HG03103 (cell line): ENCODE measurements around the gene NOPCHAP1.
A peak's percentile ranks its signal among the peaks of the same experiment; 100 is the strongest.
"Not testable (repeated sequence)": the region's sequence is repeated elsewhere in the genome, so short reads cannot be mapped to it uniquely, and the experiment has no call there.

Experiments
- ATAC-seq: cut with Tn5 transposase; IDR thresholded peaks from one replicate; pipeline ENCODE4 v1.9.1; 2021; ENCODE audit warnings: low read depth; ENCODE audit not compliant: unreplicated experiment

The NOPCHAP1 gene

GRCh38 chr12:104964167-104964855 is 21.8 kb upstream of the NOPCHAP1 start:
- no peak for ATAC-seq

- no peak for ATAC-seq
Observed at GRCh38 chr12:104964856-104965205, 21.3 kb upstream of the NOPCHAP1 start.

- no peak for ATAC-seq
Observed at GRCh38 chr12:104966677-104967076, 19.4 kb upstream of the NOPCHAP1 start.

GRCh38 chr12:104969343-104969742 is 16.8 kb upstream of the NOPCHAP1 start:
- no peak for ATAC-seq

DNA sequence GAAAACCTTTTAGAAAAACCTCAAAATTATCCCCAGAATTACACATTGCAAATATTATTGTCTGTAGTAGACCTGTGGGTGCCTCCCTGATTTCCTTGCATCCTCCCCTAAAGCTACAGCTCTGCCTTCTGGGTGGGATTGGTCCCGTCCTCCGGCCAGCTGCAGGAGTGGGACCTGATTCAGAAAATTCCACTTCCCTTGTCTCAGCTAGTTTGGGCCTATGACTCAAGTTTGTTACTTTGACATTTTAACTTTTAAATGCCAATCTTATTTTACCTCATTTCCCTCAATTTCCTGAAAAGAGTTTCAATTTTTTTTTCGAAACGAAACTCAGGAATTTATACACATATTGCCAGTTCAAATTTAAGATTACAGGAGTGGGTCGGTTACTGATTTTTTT is 14.8 kb upstream of the NOPCHAP1 start:
- no peak for ATAC-seq

GRCh38 chr12:104973250-104973649 is 12.9 kb upstream of the NOPCHAP1 start:
- ATAC-seq = no peak

- peak; percentile 99 for ATAC-seq
Observed at GRCh38 chr12:104974626-104975290, 11.4 kb upstream of the NOPCHAP1 start.

DNA sequence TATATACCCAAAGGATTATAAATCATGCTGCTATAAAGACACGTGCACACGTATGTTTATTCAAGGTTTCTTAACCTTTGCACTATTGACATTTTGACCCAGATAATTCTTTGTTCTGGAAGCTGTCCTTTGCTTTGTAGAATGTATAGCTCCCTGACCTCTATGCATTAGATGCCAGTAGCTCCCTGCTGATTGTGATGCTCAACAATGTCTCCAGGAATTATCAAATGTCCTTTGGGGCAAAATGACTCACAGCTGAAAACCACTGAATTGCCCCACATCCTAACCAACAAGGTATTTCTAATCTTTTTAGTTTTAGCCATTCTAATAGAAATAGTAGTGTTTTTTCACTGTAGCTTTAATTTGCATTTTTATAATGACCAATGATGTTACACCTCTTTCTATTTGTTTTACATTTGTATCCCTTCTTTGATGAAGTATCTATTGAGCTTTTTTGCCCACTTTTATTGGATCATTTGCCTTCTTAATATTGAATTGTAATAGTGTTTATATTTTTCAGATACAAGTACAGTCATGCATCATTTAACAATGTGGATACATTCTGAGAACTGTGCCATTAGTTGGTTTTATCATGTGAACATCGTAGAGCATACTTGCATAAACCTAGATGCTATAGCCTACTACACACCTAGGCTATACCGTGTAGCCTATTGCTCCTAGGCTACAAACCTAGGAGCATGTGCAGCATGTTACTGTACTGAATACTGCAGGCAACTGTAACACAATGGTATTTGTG is 10.4 kb upstream of the NOPCHAP1 start:
- ATAC-seq = no peak

DNA sequence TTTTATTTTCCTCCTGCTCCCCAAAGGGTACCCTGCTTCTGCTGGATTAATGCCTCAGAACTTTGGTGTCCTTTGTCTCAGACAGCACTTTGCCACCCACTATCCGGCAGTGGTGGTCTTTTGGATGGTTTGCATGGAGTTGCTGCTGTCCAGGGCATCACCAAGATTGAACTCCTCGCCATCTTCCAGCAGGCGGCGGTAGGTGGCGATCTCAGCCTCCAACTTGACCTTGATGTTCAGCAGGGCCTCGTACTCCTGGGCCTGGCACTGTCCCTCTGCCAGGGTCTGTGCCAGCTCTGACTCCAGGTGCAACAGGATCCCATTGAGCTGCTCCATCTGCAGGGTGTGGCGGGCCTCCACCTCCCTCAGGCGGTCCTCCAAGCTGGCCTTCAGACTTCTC is 9.4 kb upstream of the NOPCHAP1 start:
- no peak for ATAC-seq

GRCh38 chr12:104977688-104978087 is 8.4 kb upstream of the NOPCHAP1 start:
- ATAC-seq = not testable (repeated sequence)

GRCh38 chr12:104985206-104985605 is 910 bp upstream of the NOPCHAP1 start:
- ATAC-seq = no peak

DNA sequence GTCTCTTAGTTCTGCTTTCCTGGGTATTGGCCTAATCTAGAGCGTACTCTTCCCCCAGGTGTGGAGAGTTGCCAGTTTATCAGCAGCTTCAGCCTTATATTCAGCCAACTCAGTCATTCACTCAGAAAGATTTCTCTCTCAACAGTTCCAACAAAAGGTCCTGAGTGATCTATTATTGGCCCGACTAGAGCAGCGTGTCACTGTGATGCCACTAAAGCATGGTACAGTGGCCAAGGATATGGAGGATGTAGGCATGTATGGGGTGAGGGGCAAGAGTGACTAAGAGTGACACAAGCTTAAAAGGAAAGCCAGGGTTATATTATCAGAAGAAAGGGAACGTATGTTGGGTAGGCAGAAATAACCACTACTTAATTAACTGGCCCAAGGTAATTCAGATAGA is 4.8 kb downstream of the NOPCHAP1 start:
- no peak for ATAC-seq

- ATAC-seq = no peak
Observed at GRCh38 chr12:104991565-104992128, 5.5 kb downstream of the NOPCHAP1 start.

GRCh38 chr12:104994336-104994735 is 8.2 kb downstream of the NOPCHAP1 start:
- no peak for ATAC-seq

GRCh38 chr12:104997541-104997940 is 11.4 kb downstream of the NOPCHAP1 start:
- ATAC-seq = no peak

- ATAC-seq = no peak
Observed at GRCh38 chr12:104998423-104999346, 12.6 kb downstream of the NOPCHAP1 start.

DNA sequence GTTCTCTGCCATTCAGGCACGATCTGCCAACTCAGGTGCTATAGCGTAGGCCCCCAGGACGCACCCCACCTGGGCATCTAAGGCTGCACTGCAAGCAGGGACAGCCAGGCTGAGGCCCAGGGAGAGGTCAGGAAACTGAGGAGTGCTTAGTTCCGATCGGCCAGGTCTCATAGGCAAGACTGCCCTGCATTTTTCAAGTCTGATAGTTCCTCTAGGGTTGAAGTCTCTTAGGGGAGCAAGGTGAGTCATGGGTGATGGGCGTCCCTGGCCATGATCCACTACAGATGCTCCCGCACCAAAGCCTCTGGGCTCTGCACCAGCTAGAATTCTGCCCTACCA is 13.2 kb downstream of the NOPCHAP1 start:
- ATAC-seq = no peak

DNA sequence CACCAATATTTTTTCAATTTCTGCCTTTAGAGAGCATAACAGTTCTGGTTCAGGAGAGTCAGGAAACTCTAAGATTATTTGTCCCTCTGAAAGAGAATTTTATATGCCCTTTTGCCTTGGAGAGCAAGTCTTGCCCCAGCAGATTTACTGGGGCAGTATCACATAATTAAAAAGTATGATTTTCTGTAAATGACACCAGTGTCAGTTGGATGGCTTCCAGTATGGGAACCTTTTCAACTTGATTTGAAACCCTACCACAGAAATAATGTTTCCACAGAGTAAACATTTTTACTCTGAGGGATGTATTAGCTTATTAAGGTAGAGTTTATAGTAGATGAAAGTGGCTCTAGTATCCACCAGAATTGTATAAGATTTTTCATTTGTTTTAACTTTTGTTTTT is 15.4 kb downstream of the NOPCHAP1 start:
- ATAC-seq = no peak

- ATAC-seq = no peak
Observed at GRCh38 chr12:105013892-105014291, 27.8 kb downstream of the NOPCHAP1 start.

- no peak for ATAC-seq
Observed at GRCh38 chr12:105014603-105015002, 28.5 kb downstream of the NOPCHAP1 start.
